Retinal pigment epithelial cell (primary cell): Measurements from ENCODE around the gene NDOR1.

Experiments used
- DNase-seq: peaks from one replicate; pipeline ENCODE4 v3.0.0-alpha.2; 2010; ENCODE audit warnings: low read depth
- H3K4me3 ChIP-seq: 2 replicates; pipeline ENCODE4 v1.5.1; 2011; ENCODE audit warnings: mild to moderate bottlenecking, low read length, control low read depth, moderate library complexity
- CTCF ChIP-seq: conservative IDR thresholded peaks from 2 replicates; pipeline ENCODE4 v1.5.1; 2011; ENCODE audit warnings: low read depth, low read length, control low read depth, inconsistent platforms

NDOR1 gene

GRCh38 chr9:137179761-137180160 lies 25.7 kb upstream of the NDOR1 start:
- TF ChIP-seq CTCF, result no peak
- DNase-seq, result no peak
- H3K4me3 ChIP-seq, result no peak overlapping the region

GRCh38 chr9:137180491-137180890 lies 25.0 kb upstream of the NDOR1 start:
- no peak for DNase-seq
- no peak for TF ChIP-seq CTCF
- H3K4me3 ChIP-seq, result no peak overlapping the region

GRCh38 chr9:137181680-137182079 lies 23.8 kb upstream of the NDOR1 start:
- no peak for DNase-seq
- no peak overlapping the region for H3K4me3 ChIP-seq
- no peak for TF ChIP-seq CTCF

- DNase-seq, result no peak
- no peak overlapping the region for H3K4me3 ChIP-seq
- TF ChIP-seq CTCF, result no peak
These were observed 22.7 kb upstream of the NDOR1 start for GRCh38 chr9:137182836-137183235.

- no peak overlapping the region for H3K4me3 ChIP-seq
- no peak for DNase-seq
- TF ChIP-seq CTCF, result no peak
These were observed 21.4 kb upstream of the NDOR1 start for GRCh38 chr9:137183980-137184595.

- H3K4me3 ChIP-seq, result no peak overlapping the region
- no peak for TF ChIP-seq CTCF
- no peak for DNase-seq
These were observed 20.4 kb upstream of the NDOR1 start for GRCh38 chr9:137184881-137185660.

- no peak for TF ChIP-seq CTCF
- DNase-seq, result no peak
- H3K4me3 ChIP-seq, result no peak overlapping the region
These were observed 19.6 kb upstream of the NDOR1 start for GRCh38 chr9:137185921-137186320.
